C4-2B (cell line): ENCODE results near the gene STAC2.

Experiments
- ZFX ChIP-seq: fragments of 450-650 bp; IDR thresholded peaks from 2 replicates; pipeline ENCODE4 v1.6.1; 2017
- TF ChIP-seq, protein P1 (sequence below): fragments of 450-650 bp; conservative IDR thresholded peaks from 2 replicates; pipeline ENCODE4 v1.5.1; 2017; ENCODE audit warnings: mild to moderate bottlenecking

DNA sequence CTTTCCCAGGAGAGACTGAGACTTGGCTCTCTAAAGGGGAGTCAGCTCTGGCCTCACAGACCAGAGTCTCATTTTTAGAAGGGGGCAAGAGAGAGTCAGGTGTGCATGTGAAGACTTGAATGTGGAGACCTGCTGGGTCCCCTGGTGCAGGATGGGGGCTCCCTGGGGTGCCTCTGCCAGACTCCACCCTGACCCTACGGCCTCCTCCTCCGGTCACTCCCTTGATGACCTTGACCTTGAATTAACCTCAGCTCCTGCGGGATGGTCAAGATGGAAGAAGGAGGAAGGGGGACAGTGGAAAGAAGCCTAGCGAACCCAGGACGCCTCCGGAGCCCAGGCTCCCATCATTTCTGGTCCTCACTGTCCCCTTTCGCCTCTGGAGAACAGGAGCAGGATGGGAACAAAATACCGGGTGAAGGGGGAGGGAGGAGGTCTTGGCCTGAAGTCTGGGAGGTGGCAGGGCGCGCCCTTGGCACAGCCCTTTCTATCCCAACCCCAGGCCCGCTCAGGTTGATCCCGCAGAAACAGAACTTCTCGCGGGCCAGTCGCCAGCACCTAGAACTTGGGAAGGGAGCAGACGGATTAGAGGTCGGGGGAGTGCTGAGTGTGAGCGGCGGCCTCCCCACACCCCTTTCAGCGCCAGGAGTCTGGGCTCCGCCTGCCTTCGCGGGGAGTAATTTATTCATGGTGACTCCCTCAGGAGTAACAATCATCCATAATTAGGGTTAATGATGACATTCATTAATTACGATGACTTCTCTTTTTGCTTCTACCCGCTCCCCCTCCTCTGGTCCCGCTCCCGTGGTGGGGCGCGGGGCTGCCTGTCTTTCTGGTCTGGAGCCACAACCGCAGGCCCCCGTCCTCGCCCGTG, 1.6 kb downstream of the STAC2 start:
- TF ChIP-seq, protein P1, sequence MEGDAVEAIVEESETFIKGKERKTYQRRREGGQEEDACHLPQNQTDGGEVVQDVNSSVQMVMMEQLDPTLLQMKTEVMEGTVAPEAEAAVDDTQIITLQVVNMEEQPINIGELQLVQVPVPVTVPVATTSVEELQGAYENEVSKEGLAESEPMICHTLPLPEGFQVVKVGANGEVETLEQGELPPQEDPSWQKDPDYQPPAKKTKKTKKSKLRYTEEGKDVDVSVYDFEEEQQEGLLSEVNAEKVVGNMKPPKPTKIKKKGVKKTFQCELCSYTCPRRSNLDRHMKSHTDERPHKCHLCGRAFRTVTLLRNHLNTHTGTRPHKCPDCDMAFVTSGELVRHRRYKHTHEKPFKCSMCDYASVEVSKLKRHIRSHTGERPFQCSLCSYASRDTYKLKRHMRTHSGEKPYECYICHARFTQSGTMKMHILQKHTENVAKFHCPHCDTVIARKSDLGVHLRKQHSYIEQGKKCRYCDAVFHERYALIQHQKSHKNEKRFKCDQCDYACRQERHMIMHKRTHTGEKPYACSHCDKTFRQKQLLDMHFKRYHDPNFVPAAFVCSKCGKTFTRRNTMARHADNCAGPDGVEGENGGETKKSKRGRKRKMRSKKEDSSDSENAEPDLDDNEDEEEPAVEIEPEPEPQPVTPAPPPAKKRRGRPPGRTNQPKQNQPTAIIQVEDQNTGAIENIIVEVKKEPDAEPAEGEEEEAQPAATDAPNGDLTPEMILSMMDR: no peak
- TF ChIP-seq ZFX: no peak
